ENCODE measurements around the gene NRARP. TPM values are rescaled to one million over a fixed set of nuclear protein-coding genes. Genes with fewer than 3 reads are reported as not detected.

Gene NRARP
- total RNA-seq, 1 donor from 2014 or later, result 33.7 TPM

DNA sequence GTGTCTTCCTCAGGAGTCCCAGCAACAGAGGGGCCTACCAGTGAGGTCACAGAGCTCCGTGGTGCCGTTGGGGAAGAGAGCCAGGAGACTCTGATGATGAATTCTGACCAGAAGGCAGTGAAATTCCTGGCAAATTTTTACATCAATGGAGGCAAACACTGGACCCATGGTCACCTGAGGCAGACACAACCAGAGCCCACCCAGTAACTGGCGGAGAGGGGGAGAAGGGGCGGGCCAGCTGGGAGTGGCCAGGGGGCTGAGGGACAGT is 50.9 kb downstream of the NRARP start, which contains the start of gene STPG3:
Gene STPG3 (plus strand): TSS at position 93 of the 268 bp plus-strand sequence. CDS start 1 bp downstream, at position 94.
- H3K27ac Mint-ChIP-seq (ENCODE audit: unreplicated experiment), result peak within 1 kb of the TSS; percentile 82
- H3K4me1 Mint-ChIP-seq, result peaks cover 13% of the 10 kb centered on the region
- H3K4me3 Mint-ChIP-seq, result peak within 1 kb of the TSS; percentile 59
- peaks cover 2% of the 10 kb centered on the region for H3K36me3 Mint-ChIP-seq (ENCODE audit: low read depth)
- TF ChIP-seq, protein P1, sequence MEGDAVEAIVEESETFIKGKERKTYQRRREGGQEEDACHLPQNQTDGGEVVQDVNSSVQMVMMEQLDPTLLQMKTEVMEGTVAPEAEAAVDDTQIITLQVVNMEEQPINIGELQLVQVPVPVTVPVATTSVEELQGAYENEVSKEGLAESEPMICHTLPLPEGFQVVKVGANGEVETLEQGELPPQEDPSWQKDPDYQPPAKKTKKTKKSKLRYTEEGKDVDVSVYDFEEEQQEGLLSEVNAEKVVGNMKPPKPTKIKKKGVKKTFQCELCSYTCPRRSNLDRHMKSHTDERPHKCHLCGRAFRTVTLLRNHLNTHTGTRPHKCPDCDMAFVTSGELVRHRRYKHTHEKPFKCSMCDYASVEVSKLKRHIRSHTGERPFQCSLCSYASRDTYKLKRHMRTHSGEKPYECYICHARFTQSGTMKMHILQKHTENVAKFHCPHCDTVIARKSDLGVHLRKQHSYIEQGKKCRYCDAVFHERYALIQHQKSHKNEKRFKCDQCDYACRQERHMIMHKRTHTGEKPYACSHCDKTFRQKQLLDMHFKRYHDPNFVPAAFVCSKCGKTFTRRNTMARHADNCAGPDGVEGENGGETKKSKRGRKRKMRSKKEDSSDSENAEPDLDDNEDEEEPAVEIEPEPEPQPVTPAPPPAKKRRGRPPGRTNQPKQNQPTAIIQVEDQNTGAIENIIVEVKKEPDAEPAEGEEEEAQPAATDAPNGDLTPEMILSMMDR (conservative IDR thresholded peaks at IDR 0.05), result no peak
- H3K27me3 Mint-ChIP-seq (ENCODE audit: low read depth), result peaks cover 3% of the 10 kb centered on the region
- H3K9me3 Mint-ChIP-seq, result no peaks in the 10 kb centered on the region
- DNase-seq (ENCODE audit: low read depth, low spot score), result no peak

DNA sequence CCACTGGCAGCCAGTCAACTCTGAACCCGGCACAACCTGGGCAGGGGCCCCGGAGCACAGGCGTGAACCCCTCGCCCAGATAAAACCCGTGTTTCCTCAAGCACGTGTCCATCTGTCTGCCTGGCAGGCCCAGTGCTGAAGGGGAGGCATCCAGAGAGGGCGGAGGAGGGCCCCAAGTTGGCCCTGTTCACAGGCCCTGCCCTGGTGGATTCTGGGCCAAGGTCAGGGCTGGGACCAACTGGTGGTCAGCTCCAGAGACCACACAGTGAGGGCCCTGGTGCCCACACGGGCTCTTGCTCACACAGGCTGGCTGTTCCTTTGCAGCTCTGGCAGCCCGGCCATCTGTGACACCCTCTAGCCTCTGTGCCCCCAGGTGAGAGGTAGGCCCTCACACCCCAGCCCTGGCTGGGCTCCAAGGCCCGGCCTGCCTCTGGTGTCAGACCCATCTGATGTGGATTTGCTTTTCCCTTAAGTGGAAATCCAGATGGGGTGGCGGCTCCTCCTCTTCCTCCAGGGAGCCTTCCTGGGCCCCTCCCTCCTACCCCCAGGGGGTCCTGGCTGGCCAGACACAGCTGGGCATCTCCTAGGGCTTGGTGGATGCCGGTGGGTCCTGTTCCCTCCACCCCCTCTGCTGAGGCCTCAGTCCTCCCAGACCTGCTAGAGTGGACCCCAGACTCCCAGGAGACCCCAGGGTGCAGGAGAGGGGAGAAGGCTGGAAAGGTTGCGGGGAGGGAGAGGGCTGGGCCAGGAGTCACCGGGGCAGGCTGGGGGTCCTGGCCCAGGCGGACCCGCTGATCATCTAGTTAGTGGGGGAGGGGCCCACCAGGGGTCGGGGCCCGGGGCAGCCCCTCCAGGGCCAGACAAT is 51.5 kb downstream of the NRARP start:
- DNase-seq (ENCODE audit: low read depth, low spot score), result no peak
- H3K9me3 Mint-ChIP-seq, result no peaks in the 10 kb centered on the region
- peak overlapping the region; percentile 59 for H3K4me3 Mint-ChIP-seq
- peaks cover 2% of the 10 kb centered on the region for H3K36me3 Mint-ChIP-seq (ENCODE audit: low read depth)
- TF ChIP-seq, protein P1 (conservative IDR thresholded peaks at IDR 0.05), result no peak
- H3K4me1 Mint-ChIP-seq, result peaks cover 13% of the 10 kb centered on the region
- no peak overlapping the region for H3K27ac Mint-ChIP-seq (ENCODE audit: unreplicated experiment)
- peaks cover 3% of the 10 kb centered on the region for H3K27me3 Mint-ChIP-seq (ENCODE audit: low read depth)

Other genes starting within 250 kb of the NRARP start
- not detected in 2 replicates for gene ENTPD2, start 248.2 kb downstream of the NRARP start, total RNA-seq
- 29.8 and 31.1 TPM in 2 replicates for gene SAPCD2, start 231.7 kb downstream of the NRARP start, total RNA-seq
- gene UAP1L1, start 224.8 kb downstream of the NRARP start, total RNA-seq, result 2.6 and 2.9 TPM in 2 replicates
- 50.4 and 54.0 TPM in 2 replicates for gene MAN1B1, start 215.3 kb downstream of the NRARP start, total RNA-seq
- gene DPP7, start 187.5 kb downstream of the NRARP start, total RNA-seq, result 37.9 and 46.5 TPM in 2 replicates
- 0.14 and 0.44 TPM in 2 replicates for gene GRIN1, start 163.1 kb downstream of the NRARP start, total RNA-seq
- gene LRRC26, start 132.2 kb downstream of the NRARP start, total RNA-seq, result 0.37 and 0.48 TPM in 2 replicates
- gene TMEM210, start 130.2 kb downstream of the NRARP start, total RNA-seq, result not detected in 2 replicates
- 69.3 and 71.7 TPM in 2 replicates for gene ANAPC2, start 113.7 kb downstream of the NRARP start, total RNA-seq
- gene SSNA1, start 113.6 kb downstream of the NRARP start, total RNA-seq, result 64.8 and 66.4 TPM in 2 replicates
- 22.0 and 25.1 TPM in 2 replicates for gene TPRN, start 101.5 kb downstream of the NRARP start, total RNA-seq
- 45.0 and 49.7 TPM in 2 replicates for gene TMEM203, start 96.6 kb downstream of the NRARP start, total RNA-seq
- 36.6 and 39.4 TPM in 2 replicates for gene NDOR1, start 96.6 kb downstream of the NRARP start, total RNA-seq
- gene RNF208, start 80.0 kb downstream of the NRARP start, total RNA-seq, result 9.7 and 10.1 TPM in 2 replicates
- gene CYSRT1, start 77.1 kb downstream of the NRARP start, total RNA-seq, result 1.2 and 1.6 TPM in 2 replicates
- gene RNF224, start 74.8 kb downstream of the NRARP start, total RNA-seq, result 0.16 TPM in 1 of 2 replicates, not detected in the other
- not detected in 2 replicates for gene SLC34A3, start 71.4 kb downstream of the NRARP start, total RNA-seq
- 329 and 336 TPM in 2 replicates for gene TUBB4B, start 61.0 kb downstream of the NRARP start, total RNA-seq
- 0.26 TPM in 1 of 2 replicates, not detected in the other for gene STPG3, start 51.0 kb downstream of the NRARP start, total RNA-seq
- 76.7 and 79.0 TPM in 2 replicates for gene NELFB, start 46.9 kb downstream of the NRARP start, total RNA-seq
- 0.75 and 0.86 TPM in 2 replicates for gene TOR4A, start 24.5 kb downstream of the NRARP start, total RNA-seq
- 15.1 and 17.6 TPM in 2 replicates for gene EXD3, start 120.9 kb upstream of the NRARP start, total RNA-seq
- 0.89 and 0.98 TPM in 2 replicates for gene NOXA1, start 121.1 kb upstream of the NRARP start, total RNA-seq
- 0.12 and 0.14 TPM in 2 replicates for gene ENTPD8, start 139.1 kb upstream of the NRARP start, total RNA-seq
- 64.4 and 65.3 TPM in 2 replicates for gene NSMF, start 157.1 kb upstream of the NRARP start, total RNA-seq
- 1.8 and 2.2 TPM in 2 replicates for gene PNPLA7, start 248.1 kb upstream of the NRARP start, total RNA-seq
- gene MRPL41, start 249.6 kb upstream of the NRARP start, total RNA-seq, result 40.9 and 42.0 TPM in 2 replicates